PFSK-1 (cell line): ENCODE data around the gene EVC2.

Source experiments
- FOXP2 ChIP-seq: optimal IDR thresholded peaks from 2 replicates; pipeline ENCODE3; 2011; ENCODE audit warnings: borderline replicate concordance, control low read depth, inconsistent platforms; ENCODE audit not compliant: insufficient read depth; ENCODE audit errors: extremely low read length, extremely low read depth
- TAF1 ChIP-seq: IDR thresholded peaks from 2 replicates; pipeline ENCODE4 v1.6.1; 2012; ENCODE audit warnings: low read length, control low read depth, borderline replicate concordance; ENCODE audit not compliant: insufficient read depth

- TF ChIP-seq TAF1 = no peak
- TF ChIP-seq FOXP2 = no peak
Observed at GRCh38 chr4:5543681-5544080, 164.7 kb downstream of the EVC2 start.
